Measurements from ENCODE around the gene ISOC2. TPM values are rescaled to one million over a fixed set of nuclear protein-coding genes. Genes with fewer than 3 reads are reported as not detected.

ISOC2 gene
- total and polyA plus RNA-seq, 9 of the 15 experiments (the other 6 are each of a cell fraction or from before 2014, with no cell fraction given): 1.2 to 229 (median 58.3) TPM

- TF ChIP-seq ARID3A (IDR thresholded peaks at IDR 0.05; ENCODE audit: borderline replicate concordance, low read depth, low read length) (no peak), HNRNPUL1 (IDR thresholded peaks at IDR 0.05; ENCODE audit: low read length) (no peak), WHSC1 (IDR thresholded peaks at IDR 0.05; ENCODE audit: low read length) (no peak), BACH1 (tag; IDR thresholded peaks at IDR 0.05) (no peak), TSC22D4 (tag; IDR thresholded peaks at IDR 0.05) (no peak), ZBTB5 (IDR thresholded peaks at IDR 0.05) (no peak), ZNF134 (CRISPR knock-in tag; conservative IDR thresholded peaks at IDR 0.05) (no peak), MTA1 (IDR thresholded peaks at IDR 0.05; ENCODE audit: borderline replicate concordance) (peak; percentile 39; the same call in 1 of the 2 replicates), TAL1 (IDR thresholded peaks at IDR 0.05) (no peak), MLLT1 (IDR thresholded peaks at IDR 0.05) (no peak), CBX3 (IDR thresholded peaks at IDR 0.05; ENCODE audit: borderline replicate concordance in 1 of 2, low read length in 2 of 2) (no peak), RREB1 (CRISPR knock-in tag; IDR thresholded peaks at IDR 0.05) (0 out of 2 replicates have a peak, but pooled peaks have one; percentile 41), ATF2 (CRISPR knock-in tag; IDR thresholded peaks at IDR 0.05) (0 out of 2 replicates have a peak, but pooled peaks have one; percentile 1)
These were observed 23.4 kb upstream of the ISOC2 start, which contains the start of gene NAT14 (continued) for GRCh38 chr19:55484593-55485438.
